GM18907 (cell line): ENCODE measurements around the gene SLK.
A peak's percentile ranks its signal among the peaks of the same experiment; 100 is the strongest.

ENCODE experiments used
- ATAC-seq: cut with Tn5 transposase; IDR thresholded peaks from one replicate; pipeline ENCODE4 v1.9.1; 2021; ENCODE audit warnings: mild to moderate bottlenecking, moderate library complexity; ENCODE audit not compliant: unreplicated experiment

The SLK gene

GRCh38 chr10:103966671-103967447 is at the start of gene SLK:
Gene SLK (plus strand): TSS chr10:103967140. CDS start chr10:103967746, 606 bp downstream.
- peak; percentile 79 for ATAC-seq

- ATAC-seq = peak; percentile 25
These were observed 49.5 kb upstream of the SLK start for GRCh38 chr10:103917302-103918052.

- peak; percentile 91 for ATAC-seq
These were observed 48.7 kb upstream of the SLK start, which contains the start of gene STN1 for GRCh38 chr10:103918053-103918846. Gene STN1 (minus strand): TSS chr10:103918184. CDS start chr10:103917594, 590 bp downstream.

DNA sequence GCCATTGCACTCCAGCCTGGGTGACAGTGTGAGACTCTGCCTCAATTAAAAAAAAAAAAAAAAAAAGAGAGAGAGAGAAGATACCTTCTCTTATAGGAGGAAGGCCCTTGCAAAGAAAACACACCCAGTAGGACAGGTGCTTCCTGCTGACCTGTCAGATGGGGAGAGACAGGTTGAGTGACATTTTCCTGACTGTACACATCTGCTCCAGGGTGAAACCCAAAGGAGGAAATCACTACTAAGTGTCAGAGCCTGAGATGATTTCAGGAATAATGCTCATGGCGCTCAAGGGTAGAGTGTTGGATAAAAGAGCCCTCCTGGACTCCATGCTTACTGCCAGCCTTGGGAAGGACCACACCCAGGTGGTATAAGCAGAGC is 47.3 kb upstream of the SLK start:
- ATAC-seq = no peak

- no peak for ATAC-seq
These were observed 45.7 kb upstream of the SLK start for GRCh38 chr10:103921248-103921647.

DNA sequence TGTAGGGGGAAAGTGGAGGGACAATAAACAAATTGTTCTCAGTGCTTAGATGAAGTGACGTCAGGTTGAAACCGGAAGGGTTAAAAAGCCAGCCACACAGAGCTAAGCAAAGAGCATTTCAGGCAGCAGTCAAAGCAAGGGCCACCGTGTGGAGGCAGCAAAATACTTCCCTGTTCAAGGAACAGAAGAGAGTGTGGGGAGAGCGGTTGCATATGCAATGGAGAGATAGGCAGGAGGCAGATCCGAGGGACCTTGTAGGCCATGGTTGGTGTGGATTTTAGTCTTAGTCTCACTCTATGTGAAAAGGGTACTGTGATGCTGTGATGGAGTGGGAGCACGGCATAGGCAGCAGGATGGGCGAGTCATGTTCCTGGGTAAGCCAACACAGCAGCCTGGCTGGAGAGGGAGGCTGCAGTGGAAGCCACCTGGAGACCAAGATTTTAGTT is 45.2 kb upstream of the SLK start:
- no peak for ATAC-seq

- ATAC-seq = no peak
These were observed 44.3 kb upstream of the SLK start for GRCh38 chr10:103922659-103923058.

GRCh38 chr10:103923502-103923901 is 43.4 kb upstream of the SLK start:
- no peak for ATAC-seq

DNA sequence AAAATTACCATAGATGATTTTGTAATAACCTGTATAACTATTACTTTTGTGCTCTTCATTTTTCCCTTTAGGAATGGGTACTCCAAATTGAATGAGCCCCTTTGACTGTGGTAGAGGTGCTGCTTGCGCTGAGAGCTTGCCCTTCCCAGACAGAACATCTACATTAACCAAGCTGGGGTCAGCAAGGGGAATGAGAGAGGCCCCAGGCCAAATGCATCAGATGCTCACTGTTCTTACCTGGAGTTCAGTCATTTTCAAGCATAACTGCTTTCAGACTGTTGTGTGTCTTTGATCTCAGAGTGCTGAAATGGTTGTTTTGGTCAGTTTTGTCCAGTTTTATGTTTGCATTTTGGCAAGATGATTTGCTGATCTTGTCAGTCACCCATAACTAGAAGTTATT is 41.3 kb upstream of the SLK start:
- no peak for ATAC-seq

GRCh38 chr10:103926722-103927319 is 40.1 kb upstream of the SLK start:
- ATAC-seq = no peak

GRCh38 chr10:103928784-103929183 is 38.2 kb upstream of the SLK start:
- ATAC-seq = no peak

- no peak for ATAC-seq
These were observed 37.5 kb upstream of the SLK start for GRCh38 chr10:103929381-103929921.

- no peak for ATAC-seq
These were observed 36.5 kb upstream of the SLK start for GRCh38 chr10:103930449-103930848.

DNA sequence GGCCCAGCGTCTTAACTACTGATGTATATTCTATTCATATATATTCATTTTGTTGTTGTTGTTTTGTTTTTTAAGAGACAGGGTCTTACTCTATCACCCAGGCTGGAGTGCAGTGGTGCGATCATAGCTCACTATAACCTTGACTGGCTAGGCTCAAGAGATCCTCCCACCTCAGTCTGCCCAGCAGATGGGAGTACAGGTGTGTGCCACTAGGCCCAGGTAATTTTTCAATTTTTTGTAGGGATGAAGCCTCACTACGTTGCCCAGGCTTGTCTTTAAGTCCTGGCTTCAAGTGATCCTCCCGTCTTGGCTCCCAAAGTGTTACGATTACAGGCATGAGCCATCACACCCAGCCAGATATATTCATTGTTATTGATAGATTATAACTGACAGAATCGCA is 36.1 kb upstream of the SLK start:
- ATAC-seq = no peak

GRCh38 chr10:103931603-103932002 is 35.3 kb upstream of the SLK start:
- no peak for ATAC-seq

DNA sequence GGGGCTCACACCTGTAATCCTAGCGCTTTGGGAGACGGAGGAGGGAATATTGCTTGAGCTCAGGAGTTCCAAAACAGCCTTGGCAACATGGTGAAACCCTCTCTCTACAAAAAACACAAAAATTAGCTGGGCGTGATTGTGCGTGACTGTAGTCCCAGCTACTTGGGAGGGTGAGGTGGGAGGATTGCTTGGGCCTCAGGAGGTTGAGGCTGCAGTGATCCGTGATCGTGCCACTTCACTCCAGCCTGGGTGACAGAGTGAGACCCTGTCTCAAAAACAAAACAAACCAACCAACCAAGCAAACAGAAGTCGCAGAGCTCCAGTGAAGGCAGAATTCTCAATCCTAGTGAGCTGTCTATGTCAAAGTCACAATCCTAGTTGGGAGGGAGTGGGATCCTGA is 34.7 kb upstream of the SLK start:
- no peak for ATAC-seq

DNA sequence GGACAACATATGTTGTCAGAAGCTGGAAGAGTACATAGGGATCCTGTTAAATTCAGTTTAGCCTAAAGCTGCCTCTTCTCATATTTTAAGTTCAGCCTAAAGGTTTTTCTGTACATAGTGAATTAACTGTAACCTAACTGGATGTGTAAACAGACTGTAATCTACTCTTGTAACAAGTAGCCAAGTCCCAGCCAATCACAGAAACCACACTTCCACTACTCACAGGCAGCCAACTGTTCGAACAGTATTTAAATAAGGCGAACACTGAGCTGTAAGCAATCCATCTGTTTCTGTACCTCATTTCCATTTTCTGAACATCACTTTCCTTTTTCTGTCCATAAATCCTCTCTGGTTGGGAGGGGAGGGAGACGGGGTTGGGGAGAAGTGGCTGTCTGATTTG is 34.0 kb upstream of the SLK start:
- ATAC-seq = no peak

DNA sequence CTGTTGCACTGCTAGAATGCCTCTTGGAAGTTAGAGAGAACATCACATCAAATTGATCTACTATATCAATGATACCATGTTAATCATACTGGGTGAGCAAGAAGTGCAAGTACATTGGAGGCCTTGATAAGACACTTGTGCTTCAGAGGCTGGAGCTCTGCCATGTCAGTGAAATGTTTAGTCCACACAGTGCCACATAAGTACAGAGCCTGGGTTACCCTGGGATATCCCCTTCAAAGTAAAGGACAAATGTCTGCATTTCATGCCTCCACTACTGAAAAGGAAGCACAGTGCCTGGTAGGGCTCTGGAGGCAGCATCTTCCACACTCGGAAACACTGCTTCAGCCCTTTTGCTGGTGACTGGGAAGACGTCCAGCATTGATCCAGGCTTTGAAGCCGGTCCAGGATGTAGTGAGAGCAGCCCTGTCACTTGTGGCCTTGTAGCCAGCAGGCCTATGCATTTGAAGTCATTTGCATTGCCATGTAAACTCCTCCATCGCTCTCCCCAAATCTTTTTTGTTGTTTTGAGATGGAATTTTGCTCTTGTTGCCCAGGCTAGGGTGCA is 33.3 kb upstream of the SLK start:
- no peak for ATAC-seq

DNA sequence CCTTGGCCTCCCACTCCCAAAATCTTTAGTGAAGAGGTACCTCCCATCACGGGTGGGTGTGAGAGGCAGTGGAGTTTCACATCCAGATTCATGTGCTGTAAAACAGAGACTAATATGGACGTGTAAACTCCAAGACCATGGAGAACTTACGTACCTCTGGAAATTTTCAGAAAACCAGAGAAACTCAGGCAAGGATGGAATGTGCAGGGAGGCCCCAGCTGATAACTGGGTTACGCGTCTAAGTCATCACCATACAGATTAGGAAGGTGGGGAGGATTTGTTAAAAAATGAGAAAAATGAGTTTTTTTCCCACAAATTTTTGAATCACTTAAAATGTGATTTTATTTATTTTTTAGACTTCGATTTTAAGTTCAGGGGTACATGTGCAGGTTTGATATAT is 32.6 kb upstream of the SLK start:
- no peak for ATAC-seq

DNA sequence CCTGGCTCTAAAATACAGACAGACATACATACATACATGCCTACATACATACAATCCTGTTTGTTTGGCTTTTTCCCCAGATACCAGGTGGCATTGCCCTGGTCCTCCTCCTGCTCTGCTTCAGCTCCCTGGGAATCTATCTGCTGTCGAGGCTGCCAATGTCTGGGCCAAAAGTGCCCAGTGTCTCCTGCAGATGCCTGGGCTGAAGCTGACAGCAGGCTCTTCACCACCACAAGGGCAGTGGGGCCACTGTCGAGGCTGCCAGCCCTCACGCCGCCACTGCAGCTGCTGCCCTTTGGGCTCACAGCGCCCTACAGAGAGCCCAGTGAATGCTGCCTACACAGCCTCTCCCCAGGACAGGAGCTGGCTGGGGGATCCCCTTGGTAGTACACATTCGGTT is 30.9 kb upstream of the SLK start:
- no peak for ATAC-seq
